HG03439 (cell line): Measurements from ENCODE around the gene UAP1L1.
"Not testable (repeated sequence)": the region's sequence is repeated elsewhere in the genome, so short reads cannot be mapped to it uniquely, and the experiment has no call there.

Source experiments
- ATAC-seq: cut with Tn5 transposase; IDR thresholded peaks from one replicate; pipeline ENCODE4 v1.9.1; 2021; ENCODE audit warnings: mild to moderate bottlenecking, moderate library complexity; ENCODE audit not compliant: unreplicated experiment

The UAP1L1 gene

DNA sequence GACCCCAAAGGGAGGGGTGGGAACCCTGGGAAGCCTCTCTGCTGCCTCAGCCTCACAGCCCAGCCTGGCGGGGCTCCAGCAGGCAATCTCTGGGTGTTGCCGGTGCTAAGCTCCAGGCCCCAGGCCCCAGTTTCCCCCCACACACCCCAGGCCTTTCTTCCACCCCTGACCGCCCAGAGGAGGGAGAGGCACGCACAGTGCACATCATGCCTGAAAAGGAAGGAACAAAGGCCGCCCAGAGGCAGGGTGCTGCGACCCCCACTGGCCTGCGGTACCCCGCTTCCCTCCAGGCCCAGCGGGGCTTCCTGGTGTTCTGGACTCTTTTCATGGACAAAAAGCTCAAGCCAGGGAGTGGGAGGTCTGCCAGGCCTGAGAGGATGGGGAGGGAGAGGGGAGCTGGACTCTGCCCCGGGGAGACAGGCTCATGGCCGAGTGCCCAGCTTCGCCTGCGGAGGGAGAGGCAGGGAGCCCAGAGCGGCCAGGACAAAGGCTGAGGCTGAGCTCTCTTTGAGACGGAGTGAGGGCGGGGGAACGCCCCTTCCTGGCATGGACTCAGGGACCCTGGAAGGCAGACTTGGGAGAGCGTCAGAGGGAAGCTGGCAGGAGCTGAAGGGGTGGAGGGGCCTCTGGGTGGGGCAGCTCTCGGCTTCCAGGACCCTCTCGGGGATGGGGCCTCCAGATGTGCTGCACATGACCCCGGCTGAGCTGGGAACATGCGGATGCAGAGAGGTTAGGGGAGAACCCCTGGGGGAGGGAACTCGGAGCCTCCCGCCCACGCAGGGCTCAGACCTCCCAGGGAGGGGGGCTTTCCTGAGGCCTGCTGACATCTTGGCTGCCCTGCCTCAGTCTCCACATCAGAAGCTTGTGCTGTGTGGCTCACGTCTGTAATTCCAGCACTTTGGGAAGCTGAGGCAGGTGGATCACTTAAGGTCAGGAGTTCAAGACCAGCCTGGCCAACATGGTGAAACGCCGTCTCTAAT lies 21.6 kb upstream of the UAP1L1 start:
- ATAC-seq = no peak

DNA sequence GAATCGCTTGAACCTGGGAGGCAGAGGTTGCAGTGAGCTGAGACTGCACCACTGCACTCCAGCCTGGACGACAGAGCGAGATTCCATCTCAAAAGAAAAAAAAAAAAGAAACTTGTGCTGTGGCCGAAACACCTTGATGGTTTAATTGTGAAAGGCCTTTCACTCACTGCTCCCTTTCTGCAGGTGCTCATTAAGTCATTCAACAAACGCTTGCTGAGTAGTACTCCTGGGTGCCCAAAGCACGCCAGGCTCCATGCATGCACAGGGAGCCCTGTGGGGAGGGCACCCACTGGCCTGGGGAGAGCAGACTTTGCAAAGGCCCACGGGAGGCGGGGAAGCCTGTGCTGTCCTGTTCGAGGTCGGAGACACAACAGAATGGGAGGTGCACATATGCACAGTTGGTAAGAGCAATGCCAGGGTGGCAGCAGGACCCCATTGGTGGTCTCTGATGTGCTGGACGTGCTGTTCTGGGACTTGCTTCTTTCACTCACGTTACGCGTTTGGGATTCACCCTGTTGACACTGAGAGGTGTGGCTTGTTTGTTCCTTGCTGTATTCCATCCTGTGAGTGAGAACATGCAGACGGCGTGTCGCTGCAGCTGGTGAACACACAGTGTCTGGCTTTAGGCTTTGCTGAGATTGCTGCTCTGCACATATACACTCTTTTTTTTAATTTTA lies 20.4 kb upstream of the UAP1L1 start:
- no peak for ATAC-seq

DNA sequence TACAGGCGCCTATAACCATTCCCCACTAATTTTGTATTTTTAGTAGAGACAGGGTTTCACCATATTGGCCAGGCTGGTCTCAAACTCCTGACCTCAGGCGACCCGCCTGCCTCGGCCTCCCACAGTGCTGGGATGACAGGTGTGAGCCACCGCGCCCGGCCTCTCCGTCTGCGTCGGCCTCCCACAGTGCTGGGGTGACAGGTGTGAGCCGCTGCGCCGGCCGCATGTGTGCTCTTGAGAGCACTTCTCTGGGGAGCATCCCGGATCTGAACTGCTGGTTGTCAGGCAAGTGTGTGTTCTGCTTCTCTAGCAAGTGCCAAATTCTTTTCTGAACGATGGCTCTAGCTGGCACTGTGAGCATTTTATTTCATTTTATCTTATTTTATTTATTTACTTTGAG lies 19.8 kb upstream of the UAP1L1 start:
- no peak for ATAC-seq

DNA sequence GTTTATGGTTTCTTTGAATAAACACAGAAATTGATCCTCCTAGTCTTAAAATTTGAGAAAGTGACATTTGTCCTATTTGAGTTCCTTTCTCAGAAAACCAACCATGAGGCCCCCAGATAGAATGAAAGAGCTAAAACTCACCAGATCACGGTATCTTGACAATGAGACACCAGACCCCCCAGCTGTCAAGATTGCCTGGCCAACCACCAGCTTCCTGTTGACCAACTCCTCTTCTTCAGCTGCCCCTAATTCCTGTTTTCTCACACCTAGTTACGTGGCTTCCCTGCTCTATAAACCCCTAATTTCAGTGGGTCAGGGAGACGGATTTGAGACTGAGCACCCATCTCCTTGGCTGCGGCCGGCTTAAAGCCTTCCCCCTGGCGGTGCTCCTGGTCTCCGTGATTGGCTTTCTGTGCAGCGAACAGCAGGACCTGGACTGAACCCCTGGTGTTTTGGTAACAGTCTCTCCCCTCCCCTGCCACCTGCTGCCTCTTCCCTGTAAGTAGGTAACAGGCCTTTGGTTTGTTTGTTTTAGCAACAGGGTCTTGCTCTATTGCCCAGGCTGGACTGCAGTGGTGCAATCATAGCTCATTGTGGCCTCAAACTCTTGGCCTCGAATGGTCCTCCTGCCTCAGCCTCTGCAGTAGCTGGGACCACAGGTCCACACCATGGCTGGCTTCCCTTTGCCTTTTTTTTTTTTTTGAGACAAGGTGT lies 18.6 kb upstream of the UAP1L1 start:
- ATAC-seq = no peak

GRCh38 chr9:137062384-137062783 lies 14.9 kb upstream of the UAP1L1 start:
- ATAC-seq = no peak

- ATAC-seq = not testable (repeated sequence)
These were observed 14.5 kb upstream of the UAP1L1 start for GRCh38 chr9:137062798-137063197.

GRCh38 chr9:137063311-137064026 lies 13.8 kb upstream of the UAP1L1 start:
- ATAC-seq = no peak

DNA sequence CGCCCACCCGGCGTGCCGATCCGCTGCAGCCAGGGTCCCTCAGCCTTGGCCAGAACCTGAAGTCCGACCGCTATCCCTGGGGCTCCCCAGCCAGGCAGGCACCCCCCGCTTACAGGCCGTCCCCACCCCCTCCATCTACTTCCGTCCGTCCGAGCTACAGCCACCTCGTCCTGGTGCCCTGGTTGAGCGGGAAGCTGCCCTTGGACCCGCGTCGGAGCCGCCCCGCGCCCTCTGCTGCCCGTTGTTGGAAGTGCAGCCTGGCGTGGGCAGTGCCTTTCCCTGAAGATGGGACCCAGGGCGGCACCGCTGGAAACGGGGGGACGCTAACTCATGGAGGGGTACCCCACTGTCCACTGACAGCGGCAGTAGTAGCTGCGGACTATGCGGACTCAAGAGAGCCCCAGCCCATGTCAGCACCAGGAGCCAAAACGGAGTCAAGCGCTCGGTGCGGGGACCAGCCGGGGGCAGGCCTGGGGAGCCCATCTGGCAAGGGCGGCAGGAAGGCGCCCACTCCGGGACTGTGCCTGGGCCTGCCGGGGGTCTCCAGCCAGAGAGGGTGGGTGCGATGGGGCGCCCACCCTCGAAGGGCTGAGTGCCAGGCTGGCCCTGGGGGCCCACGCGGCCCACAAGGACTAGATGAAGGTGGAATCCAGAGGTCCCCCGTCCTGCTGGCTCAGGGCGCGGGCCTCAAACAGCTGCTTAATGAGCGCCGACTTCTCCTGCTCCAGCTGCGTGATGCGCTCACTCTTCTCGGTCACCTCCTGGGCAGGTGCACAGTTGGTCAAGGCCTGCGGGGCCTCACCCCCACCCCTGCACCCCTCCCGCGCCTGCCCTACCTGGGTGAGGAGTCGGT lies 13.1 kb upstream of the UAP1L1 start:
- no peak for ATAC-seq

GRCh38 chr9:137064880-137065164 lies 12.5 kb upstream of the UAP1L1 start:
- ATAC-seq = no peak

- ATAC-seq = no peak
These were observed 11.9 kb upstream of the UAP1L1 start for GRCh38 chr9:137065336-137065967.

DNA sequence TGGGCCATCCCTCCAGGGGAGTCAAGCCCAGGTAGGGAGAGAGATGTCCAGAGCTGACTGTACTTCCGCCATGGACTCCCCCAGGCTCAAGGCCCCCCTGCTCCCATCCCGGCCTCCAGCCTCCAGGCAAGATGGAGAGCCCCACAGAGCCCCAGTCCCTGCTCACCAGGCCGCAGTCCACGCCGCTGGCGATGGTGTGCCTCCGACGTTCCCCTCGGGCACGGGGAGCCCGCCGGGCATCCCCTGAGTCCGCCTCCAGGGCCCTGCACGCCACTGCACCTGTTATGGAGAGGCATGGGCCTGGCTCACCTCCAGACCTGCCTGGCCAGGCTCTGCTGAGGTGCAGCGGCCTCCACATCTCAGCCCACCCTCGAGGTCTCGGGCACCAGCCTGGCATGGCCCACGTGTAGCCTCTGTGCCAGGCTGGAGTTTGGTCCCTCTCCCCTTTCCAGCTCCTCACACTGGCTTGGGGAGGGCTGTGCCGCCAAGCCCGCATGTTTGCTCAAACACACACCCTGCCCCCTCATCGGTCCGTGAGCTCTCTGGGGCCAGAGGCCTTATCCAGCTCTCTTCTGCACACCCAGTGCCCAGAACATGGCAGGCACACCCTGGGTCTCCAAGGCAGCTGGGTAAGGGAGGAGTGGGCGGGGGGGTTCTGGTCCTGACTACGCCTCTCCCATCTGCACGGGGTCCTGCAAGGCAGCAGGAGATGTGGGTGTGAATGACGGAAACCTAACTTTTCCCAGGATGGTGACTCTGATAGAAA lies 11.0 kb upstream of the UAP1L1 start:
- no peak for ATAC-seq

DNA sequence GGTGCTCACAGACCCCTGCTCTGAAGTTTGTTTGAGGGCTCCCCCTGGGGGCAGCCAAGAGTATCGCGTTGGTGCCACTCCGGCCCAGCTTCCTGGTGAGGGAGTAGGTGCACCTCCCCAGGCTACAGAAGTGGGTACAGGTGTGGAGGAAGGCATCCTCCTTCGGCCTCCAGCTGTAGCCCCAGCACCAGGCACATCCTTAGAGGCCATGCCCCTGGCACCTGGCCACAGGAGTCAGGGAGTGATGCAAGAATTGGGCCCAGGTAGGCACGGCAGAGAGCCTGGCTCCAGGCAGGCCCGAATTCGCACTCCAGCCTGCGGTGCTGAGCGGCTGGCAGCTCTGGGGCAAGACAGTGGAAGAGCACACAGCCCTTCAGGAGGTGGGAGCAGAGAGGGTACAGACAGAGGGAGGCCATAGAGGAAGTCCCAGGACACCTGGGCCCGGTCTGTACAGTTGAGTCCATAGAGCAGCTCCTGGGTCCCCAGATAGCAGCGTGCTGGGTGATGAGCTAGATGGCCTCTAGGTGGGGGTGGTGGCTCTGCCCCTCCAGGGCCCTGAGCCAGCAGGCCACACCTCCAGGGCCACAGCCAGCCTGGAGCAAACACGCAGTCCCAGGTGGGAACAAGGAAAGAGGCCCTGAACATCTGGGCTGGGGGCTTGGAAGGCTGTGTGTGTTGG lies 9.3 kb upstream of the UAP1L1 start:
- no peak for ATAC-seq

- no peak for ATAC-seq
These were observed 8.5 kb upstream of the UAP1L1 start for GRCh38 chr9:137068539-137069507.

DNA sequence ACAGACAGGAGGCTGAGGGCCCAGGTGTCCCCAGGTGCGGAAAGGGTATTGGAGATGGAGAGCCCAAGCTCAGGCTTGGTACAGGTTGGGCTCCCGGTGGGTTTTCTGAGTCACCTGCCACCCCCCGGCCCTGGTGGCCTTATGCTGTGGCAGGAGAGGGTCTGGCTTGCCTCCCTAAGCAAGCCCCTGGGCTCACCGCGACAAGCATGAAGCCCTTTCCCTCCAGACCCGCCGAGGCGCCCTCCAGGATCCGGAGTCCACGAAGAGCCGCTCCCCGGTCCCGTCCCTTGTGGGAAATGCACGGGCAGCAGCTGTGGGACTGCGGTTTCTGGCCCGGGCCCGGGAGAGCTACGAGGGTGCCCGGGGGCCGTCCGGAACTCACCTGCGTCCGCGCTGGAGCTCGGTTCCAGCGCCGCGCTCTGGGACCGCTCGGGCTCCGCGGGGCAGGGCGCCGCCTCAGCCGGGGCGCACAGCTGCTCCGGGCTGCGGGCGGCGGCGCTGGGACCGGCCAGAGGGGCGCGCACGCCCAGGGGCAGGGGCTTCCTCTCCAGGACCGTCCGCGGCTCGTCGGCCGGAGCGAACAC lies 7.7 kb upstream of the UAP1L1 start:
- peak; percentile 0 for ATAC-seq

- ATAC-seq = peak; percentile 57
These were observed 7.0 kb upstream of the UAP1L1 start, which contains the start of gene SAPCD2 for GRCh38 chr9:137070201-137070905. TSS of gene SAPCD2 (minus strand) at chr9:137070557. CDS start at chr9:137070460, 97 bp downstream.

DNA sequence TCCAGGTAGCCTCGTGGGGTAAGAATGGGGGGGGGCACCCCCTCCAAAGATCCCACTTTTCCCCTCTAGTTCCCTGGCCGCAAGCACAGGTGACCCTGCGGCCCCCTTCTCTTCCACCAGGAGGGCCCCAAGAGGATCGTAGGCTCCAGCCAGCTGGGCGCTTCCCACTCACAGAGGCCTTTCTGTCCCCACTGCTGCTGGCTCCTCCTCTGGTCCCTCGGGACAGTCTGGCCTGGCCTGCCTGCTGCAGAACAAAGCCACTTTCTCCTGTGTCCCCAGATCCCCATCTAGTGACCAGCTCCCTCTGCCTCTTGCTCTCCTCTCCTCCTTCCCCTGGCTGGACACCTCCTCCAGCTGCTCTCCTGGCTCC lies 6.4 kb upstream of the UAP1L1 start:
- ATAC-seq = peak; percentile 5
